NCI-H2029 treated with DMSO at 0.1 percent for 48 hours (cell line): ENCODE results near the gene SOX13.

ENCODE experiments used
- DNase-seq: peaks from one replicate; lab custom pipeline; 2025; lab: John Stamatoyannopoulos, UW

Gene SOX13

GRCh38 chr1:204154568-204155255 lies 81.8 kb downstream of the SOX13 start:
- DNase-seq: no peak

GRCh38 chr1:204155881-204156280 lies 83.0 kb downstream of the SOX13 start:
- no peak for DNase-seq

DNA sequence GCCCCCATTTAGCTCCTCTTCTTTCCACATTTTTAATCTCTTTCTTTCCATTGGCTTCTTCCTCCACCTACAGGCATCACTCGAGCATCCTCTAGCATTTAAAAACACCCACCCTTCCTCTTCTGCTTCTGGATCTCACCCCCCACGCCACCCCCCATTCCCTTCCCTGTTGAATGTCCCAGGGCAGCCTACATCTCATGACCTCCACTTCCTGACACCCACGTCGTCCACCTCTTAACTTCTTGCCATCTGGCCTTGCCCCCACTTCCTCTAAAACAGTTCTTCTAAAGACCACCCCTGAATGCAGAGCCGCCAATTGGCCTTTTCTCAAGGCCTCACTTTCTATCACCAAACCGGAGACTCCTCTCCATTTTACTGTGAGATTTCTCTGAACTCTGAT lies 85.0 kb downstream of the SOX13 start:
- no peak for DNase-seq

GRCh38 chr1:204161609-204162493 lies 88.9 kb downstream of the SOX13 start:
- no peak for DNase-seq

GRCh38 chr1:204162494-204163074 lies 89.7 kb downstream of the SOX13 start:
- DNase-seq: peak; percentile 64

DNA sequence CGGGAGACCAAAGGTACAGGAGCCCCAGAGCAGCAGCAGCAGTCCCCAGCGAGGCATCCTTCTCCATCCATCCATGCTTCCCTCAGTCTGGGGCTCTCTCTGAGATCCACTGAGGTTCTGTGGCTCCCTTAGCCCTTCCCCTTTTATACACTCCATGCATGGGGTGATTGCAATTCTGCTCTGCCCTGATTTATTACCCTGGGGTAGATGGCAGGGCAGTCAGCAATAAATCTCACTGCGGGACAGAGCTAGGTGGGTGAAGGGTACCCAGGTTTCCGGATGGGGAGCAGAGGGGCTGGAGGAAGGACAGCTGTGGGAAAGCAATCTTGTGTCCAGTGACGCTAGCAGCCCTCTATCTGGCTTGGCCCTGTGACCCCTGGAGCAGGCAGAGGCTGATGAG lies 93.3 kb downstream of the SOX13 start, which contains the start of gene REN:
Gene REN, minus strand, starts transcription at position 119 of the 400 bp plus-strand sequence. Its CDS starts 44 bp downstream, at position 75.
- no peak for DNase-seq

- DNase-seq: no peak
Observed at GRCh38 chr1:204167730-204168129, 94.8 kb downstream of the SOX13 start.

GRCh38 chr1:204169858-204170257 lies 96.9 kb downstream of the SOX13 start:
- no peak for DNase-seq

GRCh38 chr1:204170494-204171155 lies 97.7 kb downstream of the SOX13 start:
- no peak for DNase-seq

- DNase-seq: no peak
Observed at GRCh38 chr1:204171751-204172178, 98.8 kb downstream of the SOX13 start.

DNA sequence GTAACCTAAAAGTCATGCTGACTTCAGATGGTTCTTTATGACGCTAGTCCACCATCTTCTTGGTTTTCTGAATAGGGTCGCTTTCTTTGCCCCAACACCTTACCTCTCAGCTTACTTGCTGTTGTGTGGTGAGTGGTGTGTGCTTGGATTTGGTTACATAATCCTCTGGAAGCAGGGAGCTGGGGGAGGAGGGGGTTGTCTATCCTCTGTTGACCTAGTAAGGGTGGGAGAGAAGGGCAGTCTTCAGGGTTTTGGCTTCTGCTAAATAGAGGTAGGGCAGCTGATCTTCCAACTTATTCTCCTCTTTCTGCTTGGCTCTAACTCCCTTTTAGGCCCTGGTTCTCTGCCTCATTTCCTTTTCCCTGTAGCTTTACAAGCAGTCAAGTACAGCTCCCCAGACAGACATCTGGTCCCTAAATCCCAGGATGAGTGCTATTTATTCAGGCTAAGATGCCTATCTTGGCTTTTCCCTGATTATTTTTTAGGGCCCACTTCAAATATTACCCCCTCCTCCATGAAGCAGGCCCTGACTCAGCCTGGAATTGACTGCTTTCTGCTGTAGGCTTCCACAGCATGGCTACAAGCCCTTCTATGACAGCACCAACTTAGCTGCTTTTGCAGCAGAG lies 99.6 kb downstream of the SOX13 start:
- no peak for DNase-seq

DNA sequence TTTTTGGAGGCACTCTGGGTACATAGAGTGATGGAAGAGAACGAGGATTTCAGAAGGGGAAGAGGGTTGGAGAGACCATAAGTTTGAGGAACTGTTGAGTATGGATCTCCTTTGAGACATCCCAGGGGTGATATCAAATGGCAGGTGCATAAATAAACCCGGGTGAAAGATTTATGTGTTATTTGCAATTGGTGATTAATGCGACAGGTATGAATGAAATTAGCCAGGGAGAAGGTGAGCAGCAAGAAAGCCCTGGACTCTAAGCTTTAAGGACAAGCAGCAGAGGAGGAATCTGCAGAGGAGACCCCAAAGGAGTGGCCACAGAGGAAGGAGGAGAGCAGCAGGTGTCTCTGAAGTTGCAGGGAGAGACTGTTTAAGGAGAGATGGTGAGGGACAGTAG lies 102.0 kb downstream of the SOX13 start:
- DNase-seq: no peak

DNA sequence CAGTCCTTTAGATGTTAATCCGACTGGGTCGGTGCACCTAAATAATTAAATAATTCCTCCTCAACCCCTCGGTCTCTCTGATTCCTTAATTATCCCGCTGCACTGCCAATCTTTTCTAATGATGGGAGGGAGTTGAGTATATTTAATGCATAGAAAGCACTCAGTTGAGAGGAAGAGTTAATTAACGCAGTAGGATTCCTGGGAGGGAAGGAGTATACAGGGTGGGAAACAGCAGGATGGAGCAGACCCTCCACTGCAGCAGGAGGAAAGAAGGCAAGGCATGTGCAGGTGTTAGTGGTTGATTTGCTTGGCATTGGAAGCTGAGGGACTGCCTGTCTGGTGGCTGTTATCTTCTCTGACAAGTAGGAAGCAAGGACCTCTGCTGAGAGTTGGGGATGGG lies 103.1 kb downstream of the SOX13 start:
- no peak for DNase-seq

- no peak for DNase-seq
Observed at GRCh38 chr1:204177133-204177532, 104.2 kb downstream of the SOX13 start.
